Measurements from ENCODE around the gene NUMB. TPM values are rescaled to one million over a fixed set of nuclear protein-coding genes. Genes with fewer than 3 reads are reported as not detected.
A peak's percentile ranks its signal among the peaks of the same experiment; 100 is the strongest.

Gene NUMB
- total RNA-seq, 2 experiments from 2014 or later, result 45.0 to 46.9 TPM

DNA sequence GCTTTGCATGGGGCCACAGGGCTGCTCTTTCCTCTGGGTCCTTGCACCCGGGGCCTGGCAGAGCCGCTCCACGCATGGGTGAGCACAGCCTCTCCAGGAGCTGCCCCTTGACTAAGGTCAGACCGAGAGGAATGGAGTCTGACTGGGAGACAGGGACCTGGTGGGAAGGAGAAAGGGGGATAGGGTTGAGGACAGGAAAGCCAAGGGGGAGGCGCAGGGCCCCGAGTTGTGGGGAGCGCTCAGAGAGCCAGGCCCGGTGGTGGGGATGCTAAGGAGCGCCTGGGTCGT is 205.1 kb downstream of the NUMB start:
- POLR2A ChIA-PET, result no interaction called here
- Mint-ChIP-seq H3K4me3 (no peak overlapping the region), H3K4me1 (ENCODE audit: low read depth) (peaks cover 6% of the 10 kb centered on the region), H3K27me3 (peaks cover 3% of the 10 kb centered on the region), H3K9me3 (no peaks in the 10 kb centered on the region), H3K27ac (no peak overlapping the region), H3K36me3 (no peaks in the 10 kb centered on the region)
- intact Hi-C loops (cut with micrococcal nuclease), result no loop called here
- DNase-seq, result no peak
- CTCF ChIA-PET, result no interaction called here

DNA sequence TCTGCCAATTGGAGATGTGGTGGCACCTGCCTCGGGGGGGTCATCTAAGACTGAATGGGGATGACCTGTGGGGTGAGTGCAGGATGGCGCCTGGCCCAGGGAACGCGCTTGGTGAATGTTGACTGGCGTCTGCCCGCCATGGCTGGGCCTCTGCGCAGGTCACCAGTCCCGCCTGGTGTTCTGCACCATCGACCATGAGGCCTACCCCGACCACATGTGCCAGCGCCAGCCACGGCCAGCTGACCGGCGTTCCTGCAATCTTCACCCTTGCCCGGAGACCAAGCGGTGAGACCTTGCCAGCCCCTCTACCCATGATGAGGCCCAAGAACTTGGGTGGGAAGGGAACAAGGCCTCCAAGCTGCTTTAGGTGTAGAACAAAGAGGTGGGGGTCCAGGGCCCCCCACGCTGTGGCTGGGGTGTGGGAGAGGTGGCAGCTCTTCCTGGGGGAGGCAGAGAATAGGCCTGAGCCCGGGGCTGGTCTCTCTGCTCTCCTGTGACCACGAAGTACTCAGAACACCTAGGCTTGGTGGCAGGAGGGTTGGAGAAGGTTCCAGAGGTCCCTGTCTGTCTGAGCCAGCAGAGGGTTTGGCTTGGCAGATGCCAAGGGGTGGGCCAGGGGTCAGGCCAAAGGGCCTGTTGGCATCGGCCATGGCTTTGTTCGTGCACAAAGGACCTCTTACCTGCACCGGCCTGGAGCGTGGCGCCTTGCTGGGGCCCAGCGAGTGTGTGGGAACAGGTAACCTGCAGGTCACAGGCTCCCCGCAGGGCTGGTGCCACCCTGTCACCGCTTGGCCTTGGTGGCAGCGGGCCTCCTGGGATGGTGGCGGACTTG is 205.6 kb downstream of the NUMB start:
- CTCF ChIA-PET, result no interaction called here
- Mint-ChIP-seq H3K4me3 (no peak overlapping the region), H3K9me3 (no peaks in the 10 kb centered on the region), H3K27me3 (peaks cover 3% of the 10 kb centered on the region), H3K27ac (no peak overlapping the region), H3K4me1 (ENCODE audit: low read depth) (peaks cover 5% of the 10 kb centered on the region), H3K36me3 (no peaks in the 10 kb centered on the region)
- intact Hi-C loops (cut with micrococcal nuclease), result no loop called here
- POLR2A ChIA-PET, result no interaction called here
- no peak for DNase-seq

DNA sequence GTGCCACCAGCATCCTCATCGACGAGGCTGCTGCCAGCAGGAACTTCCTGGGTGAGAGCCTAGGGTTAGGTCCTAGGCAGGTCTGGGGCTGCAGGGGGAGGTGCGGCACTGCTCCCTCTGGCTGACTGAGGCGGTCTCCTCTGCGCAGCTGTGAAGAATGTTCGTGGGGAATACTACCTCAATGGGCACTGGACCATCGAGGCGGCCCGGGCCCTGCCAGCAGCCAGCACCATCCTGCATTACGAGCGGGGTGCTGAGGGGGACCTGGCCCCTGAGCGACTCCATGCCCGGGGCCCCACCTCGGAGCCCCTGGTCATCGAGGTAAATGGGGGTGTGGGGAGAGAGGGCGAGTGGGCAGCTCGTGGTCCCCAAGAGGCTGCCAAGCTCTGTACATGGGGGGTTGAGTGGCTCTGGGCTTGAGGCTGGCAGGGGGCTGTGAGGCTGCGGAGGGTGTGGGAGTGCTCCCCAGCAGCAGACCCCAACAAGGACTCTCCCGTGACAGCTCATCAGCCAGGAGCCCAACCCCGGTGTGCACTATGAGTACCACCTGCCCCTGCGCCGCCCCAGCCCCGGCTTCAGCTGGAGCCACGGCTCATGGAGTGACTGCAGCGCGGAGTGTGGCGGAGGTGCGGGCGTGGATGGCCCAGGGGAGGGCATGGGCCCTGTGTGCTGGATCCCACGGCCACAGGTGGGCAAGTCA is 206.7 kb downstream of the NUMB start:
- Mint-ChIP-seq H3K4me1 (ENCODE audit: low read depth) (peaks cover 13% of the 10 kb centered on the region), H3K27ac (no peak overlapping the region), H3K9me3 (no peaks in the 10 kb centered on the region), H3K4me3 (no peak overlapping the region), H3K27me3 (peaks cover 11% of the 10 kb centered on the region), H3K36me3 (no peaks in the 10 kb centered on the region)
- intact Hi-C loops (cut with micrococcal nuclease), result no loop called here
- CTCF ChIA-PET, result no interaction called here
- POLR2A ChIA-PET, result no interaction called here
- no peak for DNase-seq

DNA sequence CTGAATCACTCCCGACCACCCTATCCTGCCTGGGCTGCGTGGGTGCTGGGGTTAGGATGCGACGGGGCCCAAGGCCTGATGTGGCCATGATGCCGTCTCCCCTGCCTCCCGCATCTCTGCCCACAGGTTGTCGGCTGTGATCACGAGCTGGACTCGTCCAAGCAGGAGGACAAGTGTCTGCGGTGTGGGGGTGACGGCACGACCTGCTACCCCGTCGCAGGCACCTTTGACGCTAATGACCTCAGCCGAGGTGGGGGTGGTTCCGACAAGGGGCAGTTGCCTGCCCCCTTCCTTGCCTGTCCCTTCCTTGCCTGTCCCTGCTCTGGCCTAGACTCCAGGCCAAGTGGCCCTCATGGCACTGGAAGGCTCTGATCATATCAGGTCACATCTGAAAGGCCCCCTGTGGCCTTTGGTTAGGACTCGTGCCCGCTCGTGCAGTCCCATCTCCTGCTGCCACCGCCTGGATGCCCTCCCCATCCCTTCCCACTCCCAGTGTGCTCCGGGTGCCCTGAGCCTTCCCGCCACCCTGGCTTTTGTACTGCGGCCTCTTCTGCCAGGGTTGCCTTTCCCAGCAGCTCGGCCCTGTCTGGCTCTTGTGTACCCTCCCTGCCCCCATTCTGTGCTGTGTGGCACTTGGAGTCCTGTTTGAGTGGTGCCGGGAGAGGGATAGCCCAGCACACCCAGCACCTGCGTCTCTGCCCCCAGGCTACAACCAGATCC is 207.4 kb downstream of the NUMB start:
- intact Hi-C loops (cut with micrococcal nuclease), result no loop called here
- POLR2A ChIA-PET, result interaction anchor here (1.0 kb wide), 1 partner anchor 22 kb away, joined by 3 read pairs; no protein-coding TSS in a partner anchor
- no peaks in the 10 kb centered on the region for H3K36me3 Mint-ChIP-seq
- H3K9me3 Mint-ChIP-seq, result no peaks in the 10 kb centered on the region
- H3K4me3 Mint-ChIP-seq, result no peak overlapping the region
- CTCF ChIA-PET, result no interaction called here
- H3K27me3 Mint-ChIP-seq, result peaks cover 14% of the 10 kb centered on the region
- no peak for DNase-seq
- H3K27ac Mint-ChIP-seq, result no peak overlapping the region
- peaks cover 16% of the 10 kb centered on the region for H3K4me1 Mint-ChIP-seq (ENCODE audit: low read depth)

DNA sequence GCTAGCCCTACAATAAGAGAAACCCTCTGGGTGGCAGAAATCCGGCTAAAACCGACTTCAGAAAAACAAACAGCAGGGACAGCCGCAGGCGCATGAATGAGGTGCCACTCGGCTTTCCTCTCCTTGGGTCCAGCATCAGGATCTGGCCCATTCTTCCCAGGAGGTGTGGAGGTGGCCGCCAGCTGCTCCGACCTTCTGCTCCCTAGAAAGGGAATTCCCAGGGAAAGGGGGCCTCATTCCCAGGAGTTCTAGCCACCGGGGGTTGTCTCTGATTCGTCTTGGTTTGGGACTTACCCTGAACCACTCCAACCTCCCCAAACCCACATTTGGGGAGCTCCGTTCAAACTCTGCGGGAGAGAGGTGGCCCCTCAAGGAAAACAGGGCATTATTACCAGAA is 208.0 kb downstream of the NUMB start:
- no peak overlapping the region for H3K4me3 Mint-ChIP-seq
- intact Hi-C loops (cut with micrococcal nuclease), result no loop called here
- H3K27me3 Mint-ChIP-seq, result peaks cover 14% of the 10 kb centered on the region
- no peaks in the 10 kb centered on the region for H3K36me3 Mint-ChIP-seq
- H3K9me3 Mint-ChIP-seq, result no peaks in the 10 kb centered on the region
- ChIA-PET POLR2A (interaction anchor here (1.0 kb wide), 1 partner anchor 21 kb away, joined by 3 read pairs; no protein-coding TSS in a partner anchor), CTCF (no interaction called here)
- DNase-seq, result no peak
- H3K27ac Mint-ChIP-seq, result no peak overlapping the region
- peaks cover 16% of the 10 kb centered on the region for H3K4me1 Mint-ChIP-seq (ENCODE audit: low read depth)

DNA sequence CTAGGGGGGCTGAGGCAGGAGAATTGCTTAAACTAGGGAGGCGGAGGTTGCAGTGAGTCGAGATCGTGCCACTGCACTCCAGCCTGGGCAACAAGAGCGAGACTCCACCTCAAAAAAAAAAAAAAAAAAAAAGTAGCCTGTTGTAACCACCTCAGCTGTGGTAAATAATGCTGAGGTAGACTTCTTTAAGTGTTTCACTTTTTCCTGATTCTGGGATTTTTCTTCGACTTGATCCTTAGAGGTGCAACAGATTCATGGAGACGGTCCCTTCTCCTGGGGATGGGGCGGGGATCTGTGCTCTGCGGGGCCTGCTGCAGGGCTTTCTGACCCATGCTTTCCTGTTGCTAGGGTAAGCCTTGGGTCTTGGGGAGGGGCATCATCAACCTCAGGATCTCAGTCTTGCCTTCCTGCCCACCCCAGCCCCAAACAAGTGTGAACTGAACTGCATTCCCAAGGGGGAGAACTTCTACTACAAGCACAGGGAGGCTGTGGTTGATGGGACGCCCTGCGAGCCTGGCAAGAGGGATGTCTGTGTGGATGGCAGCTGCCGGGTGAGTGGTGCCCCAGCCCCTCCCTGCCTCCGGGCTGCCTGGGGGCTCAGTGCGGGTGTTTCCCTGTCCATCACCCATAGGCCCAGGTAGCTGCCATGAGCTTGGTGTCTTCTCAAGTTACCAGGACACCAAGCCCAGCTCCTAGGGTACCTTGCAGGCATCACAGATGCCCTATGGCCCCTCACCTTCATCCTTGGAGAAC is 208.6 kb downstream of the NUMB start:
- Mint-ChIP-seq H3K4me3 (no peak overlapping the region), H3K36me3 (no peaks in the 10 kb centered on the region), H3K4me1 (ENCODE audit: low read depth) (peaks cover 16% of the 10 kb centered on the region), H3K27me3 (peaks cover 19% of the 10 kb centered on the region), H3K27ac (no peak overlapping the region), H3K9me3 (no peaks in the 10 kb centered on the region)
- DNase-seq, result no peak
- ChIA-PET POLR2A (no interaction called here), CTCF (no interaction called here)
- intact Hi-C loops (cut with micrococcal nuclease), result loop anchor here (5.0 kb wide), 1 partner anchor 43 kb away; no protein-coding TSS in a partner anchor

DNA sequence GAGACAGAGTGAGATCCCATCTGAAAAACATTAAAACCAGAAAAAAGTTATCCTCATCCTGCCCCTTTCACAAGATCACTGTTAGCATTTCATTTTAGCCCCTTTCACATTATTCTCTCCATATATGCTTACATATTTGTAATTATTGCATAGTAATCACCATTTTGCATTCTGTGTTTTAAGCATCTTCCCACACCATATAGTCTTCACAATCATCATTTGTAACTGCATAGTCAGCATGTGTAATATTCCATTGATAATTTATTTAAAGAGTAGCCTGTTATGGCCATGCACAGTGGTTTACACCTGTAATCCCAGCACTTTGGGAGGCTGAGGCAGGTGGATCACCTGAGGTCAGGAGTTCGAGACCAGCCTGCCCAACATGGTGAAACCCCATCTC is 209.2 kb downstream of the NUMB start:
- Mint-ChIP-seq H3K4me1 (ENCODE audit: low read depth) (peaks cover 16% of the 10 kb centered on the region), H3K4me3 (no peak overlapping the region)
- intact Hi-C loops (cut with micrococcal nuclease), result loop anchor here (5.0 kb wide), 1 partner anchor 43 kb away; no protein-coding TSS in a partner anchor

DNA sequence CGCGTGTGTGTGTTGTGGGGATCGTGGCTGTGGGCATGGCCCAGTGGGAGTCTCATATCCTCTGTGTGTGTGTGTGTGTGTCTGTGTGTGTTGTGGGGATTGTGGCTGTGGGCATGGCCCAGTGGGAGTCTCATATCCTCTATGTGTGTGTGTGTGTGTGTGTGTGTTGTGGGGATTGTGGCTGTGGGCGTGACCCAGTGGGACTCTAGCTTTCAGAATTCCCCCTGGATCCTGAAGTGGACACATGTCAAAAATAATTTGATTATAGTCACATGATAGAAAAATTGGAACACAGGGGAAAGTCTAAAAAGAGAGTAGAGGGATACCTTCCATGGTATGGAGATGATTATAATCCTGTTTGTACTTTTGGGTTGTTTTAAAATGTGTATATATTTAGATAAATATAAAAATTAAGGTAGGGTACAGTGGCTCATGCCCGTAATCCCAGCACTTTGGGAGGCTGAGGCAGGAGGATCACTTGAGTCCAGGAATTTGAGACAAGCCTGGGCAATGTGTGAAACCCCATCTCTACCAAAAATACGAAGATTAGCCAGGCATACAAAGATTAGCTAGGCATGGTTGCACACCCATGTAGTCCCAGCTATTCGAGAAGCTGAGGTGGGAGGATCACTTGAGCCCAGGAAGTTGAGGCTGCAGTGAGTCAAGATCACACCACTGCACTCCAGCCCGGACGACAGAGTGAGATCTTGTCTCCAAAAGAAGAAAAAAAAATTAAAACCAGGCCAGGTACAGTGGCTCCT is 210.1 kb downstream of the NUMB start:
- intact Hi-C loops (cut with micrococcal nuclease), result loop anchor here (5.0 kb wide), 1 partner anchor 44 kb away; no protein-coding TSS in a partner anchor
- Mint-ChIP-seq H3K27ac (no peak overlapping the region), H3K4me3 (no peak overlapping the region), H3K36me3 (no peaks in the 10 kb centered on the region), H3K4me1 (ENCODE audit: low read depth) (peaks cover 19% of the 10 kb centered on the region), H3K9me3 (no peaks in the 10 kb centered on the region), H3K27me3 (peaks cover 32% of the 10 kb centered on the region)
- ChIA-PET POLR2A (no interaction called here), CTCF (no interaction called here)
- peak; percentile 40 for DNase-seq

More for the DNA sequence above, 209.2 kb downstream of the NUMB start:
- Mint-ChIP-seq H3K36me3 (no peaks in the 10 kb centered on the region), H3K27ac (no peak overlapping the region), H3K27me3 (peaks cover 25% of the 10 kb centered on the region), H3K9me3 (no peaks in the 10 kb centered on the region)
- CTCF ChIA-PET, result no interaction called here
- POLR2A ChIA-PET, result no interaction called here
- DNase-seq, result no peak

DNA sequence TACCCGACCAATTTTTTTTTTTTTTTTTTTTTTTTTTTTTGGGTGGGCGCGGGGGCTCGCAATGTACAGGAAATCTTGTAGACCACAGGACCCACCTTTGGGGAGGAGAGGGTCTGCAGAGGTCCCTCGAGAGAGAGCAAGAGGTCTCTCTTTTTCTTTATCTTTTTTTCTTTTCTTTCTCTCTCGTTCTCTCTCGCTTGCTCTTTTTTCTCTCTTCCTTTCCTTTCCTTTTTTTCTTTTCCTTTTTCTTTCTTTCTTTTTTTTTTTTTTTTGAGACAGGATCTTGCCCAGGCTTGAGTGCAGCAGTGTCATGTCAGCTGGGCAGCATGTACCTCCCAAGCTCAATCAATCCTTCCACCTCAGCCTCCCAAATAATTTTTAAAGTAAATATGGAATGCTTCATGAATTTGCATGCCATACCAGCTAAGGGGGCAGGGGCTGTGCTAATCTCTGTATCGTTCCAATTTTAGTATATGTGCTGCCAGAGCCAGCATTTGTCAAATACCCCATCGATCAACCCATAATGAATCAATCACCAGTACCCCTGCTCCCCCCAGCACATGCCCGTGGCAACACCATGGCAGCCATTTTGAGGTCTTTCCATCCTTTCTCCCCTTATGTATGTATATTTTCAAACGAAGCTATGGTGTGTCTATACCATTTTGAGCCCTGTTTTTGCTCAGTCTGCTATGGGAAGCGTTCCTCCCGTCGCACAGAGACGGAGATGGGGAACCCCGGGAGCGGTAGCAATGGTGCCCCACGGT is 211.8 kb downstream of the NUMB start:
- POLR2A ChIA-PET, result no interaction called here
- CTCF ChIA-PET, result no interaction called here

DNA sequence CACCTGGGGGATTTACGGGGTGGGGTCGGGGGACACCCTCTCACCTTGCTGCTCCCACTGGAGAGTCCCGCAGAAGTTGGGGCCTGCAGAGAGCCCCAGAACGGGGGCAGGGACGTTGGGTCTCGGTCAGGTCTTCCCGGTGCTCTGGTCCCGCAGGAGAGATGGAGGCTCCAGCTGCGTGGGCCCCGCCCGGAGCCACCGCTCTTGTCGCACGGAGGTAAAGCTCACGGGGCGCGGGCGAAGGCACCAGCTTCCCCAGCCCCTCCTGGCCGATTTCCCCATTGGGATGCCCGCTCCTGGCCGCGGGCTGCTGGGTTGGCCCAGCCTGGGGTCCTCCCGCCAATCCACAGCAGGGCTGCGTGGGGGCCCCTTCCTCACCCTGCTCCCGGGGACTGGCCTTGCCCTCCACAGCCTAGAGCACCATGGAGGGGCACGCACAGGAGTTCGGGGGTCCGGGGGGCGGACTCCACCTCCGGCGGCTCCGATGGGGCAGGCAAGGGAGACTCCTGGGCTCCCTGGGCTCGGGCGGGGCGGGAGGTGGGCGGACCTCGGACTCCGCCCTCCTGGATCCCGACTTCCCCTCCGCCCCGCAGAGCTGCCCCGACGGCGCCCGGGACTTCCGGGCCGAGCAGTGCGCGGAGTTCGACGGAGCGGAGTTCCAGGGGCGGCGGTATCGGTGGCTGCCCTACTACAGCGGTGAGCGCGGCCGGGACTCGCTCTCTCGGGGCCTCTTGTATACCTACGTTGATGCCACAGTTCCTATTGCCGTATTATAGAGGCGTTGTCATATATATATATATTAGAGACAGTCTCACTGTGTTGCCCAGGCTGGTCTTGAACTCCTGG is 212.6 kb downstream of the NUMB start:
- ChIA-PET CTCF (no interaction called here), POLR2A (no interaction called here)
- H3K4me3 Mint-ChIP-seq, result peak overlapping the region; percentile 64
- peaks cover 51% of the 10 kb centered on the region for H3K27me3 Mint-ChIP-seq
- peak; percentile 64 for DNase-seq
- H3K9me3 Mint-ChIP-seq, result no peaks in the 10 kb centered on the region
- intact Hi-C loops (cut with micrococcal nuclease), result loop anchor here (5.0 kb wide), 1 partner anchor 47 kb away; no protein-coding TSS in a partner anchor
- H3K27ac Mint-ChIP-seq, result no peak overlapping the region
- peaks cover 25% of the 10 kb centered on the region for H3K4me1 Mint-ChIP-seq (ENCODE audit: low read depth)
- H3K36me3 Mint-ChIP-seq, result no peaks in the 10 kb centered on the region

More for the DNA sequence above, 211.8 kb downstream of the NUMB start:
- intact Hi-C loops (cut with micrococcal nuclease), result loop anchor here (5.0 kb wide), 1 partner anchor 46 kb away; no protein-coding TSS in a partner anchor
- Mint-ChIP-seq H3K9me3 (no peaks in the 10 kb centered on the region), H3K27ac (no peak overlapping the region), H3K4me1 (ENCODE audit: low read depth) (peaks cover 25% of the 10 kb centered on the region), H3K27me3 (peaks cover 42% of the 10 kb centered on the region), H3K36me3 (no peaks in the 10 kb centered on the region), H3K4me3 (peak overlapping the region; percentile 53)
- no peak for DNase-seq
